GM21526 (cell line): ENCODE measurements around the gene FAM13A.
"Not testable (repeated sequence)": the region's sequence is repeated elsewhere in the genome, so short reads cannot be mapped to it uniquely, and the experiment has no call there.

Experiments used
- ATAC-seq: cut with Tn5 transposase; IDR thresholded peaks from one replicate; pipeline ENCODE4 v1.9.1; 2021; ENCODE audit warnings: moderate library complexity; ENCODE audit not compliant: unreplicated experiment, low FRiP score

Gene FAM13A

DNA sequence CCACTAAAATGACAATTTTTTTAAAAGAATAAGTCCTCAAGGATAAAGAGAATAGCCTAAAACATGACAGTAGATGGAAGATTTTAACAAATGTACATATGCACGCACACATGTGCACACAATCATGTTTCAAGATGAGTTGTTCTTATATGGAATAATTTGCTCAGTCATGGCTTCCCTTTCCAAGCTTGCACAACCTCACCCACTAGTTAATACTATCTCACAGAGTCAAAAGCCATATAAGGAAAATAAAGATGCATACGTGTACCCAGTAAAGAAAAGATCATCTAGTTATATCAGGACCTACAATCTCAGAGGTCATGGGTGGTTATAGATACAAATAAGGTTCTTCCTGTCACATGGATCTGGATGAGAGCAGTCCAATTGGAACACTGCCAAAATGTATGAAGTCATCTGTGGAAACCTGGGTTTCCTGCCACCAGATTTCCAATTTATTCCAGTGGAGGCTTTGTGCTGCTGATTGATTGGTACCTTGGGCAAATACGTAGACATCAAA lies 56.1 kb downstream of the FAM13A start:
- no peak for ATAC-seq

GRCh38 chr4:89000382-89000781 lies 56.6 kb downstream of the FAM13A start:
- no peak for ATAC-seq

DNA sequence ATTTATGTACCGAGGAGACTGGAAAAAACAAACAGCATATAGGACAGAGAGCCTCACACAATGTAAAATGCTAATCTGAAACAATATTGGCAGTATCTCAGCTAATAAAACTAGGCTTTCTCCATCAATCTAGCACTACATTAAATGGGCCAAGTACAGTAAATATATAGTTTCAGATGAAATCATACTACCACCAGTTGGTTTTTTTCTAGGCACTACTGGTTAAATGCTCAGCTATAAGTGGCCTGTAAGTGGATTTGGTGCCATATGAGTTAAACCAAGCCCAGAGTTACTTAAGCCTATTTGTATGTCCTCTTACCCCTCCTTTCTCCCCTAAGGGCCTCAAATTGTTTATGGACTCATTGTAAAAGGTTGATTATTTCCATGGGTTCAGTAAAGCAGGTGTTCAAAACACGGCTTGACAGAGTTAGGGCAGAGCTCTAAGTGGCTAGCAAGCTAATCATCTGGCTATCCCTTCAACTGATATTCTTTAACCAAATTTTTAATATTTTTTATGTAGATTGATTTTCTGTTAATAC lies 57.5 kb downstream of the FAM13A start:
- ATAC-seq: no peak

DNA sequence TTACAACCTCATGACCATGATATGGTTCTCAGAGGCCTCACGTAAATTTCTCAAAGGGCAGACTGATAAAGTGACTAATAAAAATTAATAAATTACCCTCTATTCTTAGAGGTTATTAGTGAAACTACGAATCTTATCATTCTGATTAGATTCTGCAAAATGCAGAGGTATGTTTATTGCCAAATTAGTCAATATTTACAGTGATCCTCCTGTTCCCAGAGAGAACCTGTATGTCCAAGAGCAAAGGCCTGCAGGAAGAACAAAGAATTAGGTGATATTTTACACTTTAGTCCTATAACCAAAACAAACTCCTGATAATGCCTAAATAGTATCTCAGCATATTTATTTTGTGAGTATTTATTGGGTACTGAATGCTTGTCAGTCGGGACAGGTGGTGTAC lies 58.1 kb downstream of the FAM13A start:
- no peak for ATAC-seq

GRCh38 chr4:88998001-88998400 lies 59.0 kb downstream of the FAM13A start:
- no peak for ATAC-seq

- no peak for ATAC-seq
Observed at GRCh38 chr4:88995874-88996273, 61.1 kb downstream of the FAM13A start.

- ATAC-seq: not testable (repeated sequence)
Observed at GRCh38 chr4:88995257-88995656, 61.7 kb downstream of the FAM13A start.

DNA sequence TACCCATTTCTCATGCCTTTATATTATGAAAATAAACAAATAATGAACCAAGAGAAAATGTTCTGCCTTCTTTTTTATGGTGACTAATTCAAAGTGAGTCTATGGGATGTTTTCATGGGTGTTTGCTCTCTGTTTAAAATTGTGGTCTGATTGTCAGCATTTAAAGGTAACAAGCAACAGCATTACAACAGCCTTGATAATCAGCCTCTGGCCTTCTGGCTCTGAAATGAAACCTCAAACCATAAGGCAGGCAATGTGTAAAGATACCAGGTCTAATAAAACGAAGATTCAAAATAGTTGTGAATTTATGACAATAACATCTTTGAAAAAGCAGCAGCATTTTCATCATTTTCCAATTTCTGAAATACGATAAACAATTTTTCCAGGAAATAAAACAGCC lies 63.7 kb downstream of the FAM13A start:
- ATAC-seq: no peak

GRCh38 chr4:88991746-88992145 lies 65.2 kb downstream of the FAM13A start:
- ATAC-seq: no peak

DNA sequence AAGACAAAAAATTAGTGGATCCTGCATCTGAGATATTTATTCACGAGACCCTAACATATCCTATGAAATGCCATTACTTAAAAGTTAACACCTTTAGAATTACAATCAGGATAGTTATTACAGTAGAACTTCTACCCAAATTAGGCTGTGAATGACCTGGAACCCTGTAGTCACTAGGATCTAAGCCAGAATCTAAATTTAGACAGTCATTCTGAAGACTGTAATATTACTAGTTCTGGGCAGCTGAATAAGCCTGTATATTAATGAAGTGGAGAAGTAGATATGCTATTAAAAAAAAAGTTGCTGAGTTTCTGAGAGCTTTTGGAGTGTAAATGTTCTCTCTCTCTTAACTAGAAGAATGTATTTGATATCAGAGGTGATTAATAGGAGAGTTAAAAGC lies 67.0 kb downstream of the FAM13A start:
- no peak for ATAC-seq

DNA sequence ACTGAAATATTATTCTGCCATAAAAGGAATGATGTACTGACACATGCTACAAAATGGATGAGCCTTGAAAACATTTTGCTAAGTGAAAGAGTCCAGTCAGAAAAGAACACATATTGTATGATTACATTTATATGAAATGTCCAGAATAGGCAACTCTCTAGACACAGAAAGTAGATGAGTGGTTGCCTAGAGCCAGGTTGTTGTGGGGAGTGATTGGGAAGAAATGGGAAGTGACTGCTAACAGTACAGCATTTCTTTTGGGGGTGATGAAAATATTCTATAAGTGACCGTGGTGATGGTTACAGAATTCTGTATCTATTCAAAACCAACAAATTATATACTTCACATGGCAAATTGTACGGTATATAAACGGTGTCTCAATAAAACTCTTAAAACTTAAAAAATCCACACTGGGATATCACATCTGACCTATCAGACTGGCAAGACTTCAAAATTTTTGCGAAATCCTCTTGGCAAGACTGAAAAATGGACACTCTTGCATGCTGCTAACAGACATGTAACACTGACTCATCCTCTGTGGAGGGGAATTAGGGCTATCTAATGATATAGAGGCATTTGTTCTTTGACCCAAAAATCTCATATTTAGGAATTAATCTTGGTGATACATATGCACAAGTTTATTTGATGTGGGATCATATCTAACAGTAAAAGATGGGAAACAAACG lies 71.8 kb downstream of the FAM13A start:
- no peak for ATAC-seq

GRCh38 chr4:88982757-88983156 lies 74.2 kb downstream of the FAM13A start:
- no peak for ATAC-seq

DNA sequence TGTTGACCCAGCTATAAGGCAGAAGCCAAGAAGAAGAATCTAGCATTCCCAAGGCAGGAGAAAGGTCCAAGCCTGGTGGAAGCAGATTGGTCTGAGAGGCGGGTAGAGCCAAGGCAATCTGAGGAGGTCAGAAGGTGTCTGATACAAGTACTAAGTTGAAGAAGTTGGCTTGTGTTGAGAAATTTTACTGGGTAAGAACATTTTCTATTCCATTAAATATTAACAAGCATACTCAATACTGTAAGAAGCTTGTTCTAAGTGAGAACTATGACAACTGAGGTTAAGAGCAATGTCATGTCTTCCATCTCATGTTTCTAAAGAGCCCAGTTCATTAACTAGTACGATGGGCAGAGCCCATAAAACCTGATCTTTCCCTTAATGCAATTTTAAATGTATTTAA lies 75.0 kb downstream of the FAM13A start:
- ATAC-seq: no peak

GRCh38 chr4:88981556-88981955 lies 75.4 kb downstream of the FAM13A start:
- no peak for ATAC-seq

- no peak for ATAC-seq
Observed at GRCh38 chr4:88979276-88979675, 77.7 kb downstream of the FAM13A start.

- ATAC-seq: no peak
Observed at GRCh38 chr4:88976775-88977035, 80.3 kb downstream of the FAM13A start.

GRCh38 chr4:88975958-88976774 lies 80.8 kb downstream of the FAM13A start:
- no peak for ATAC-seq

DNA sequence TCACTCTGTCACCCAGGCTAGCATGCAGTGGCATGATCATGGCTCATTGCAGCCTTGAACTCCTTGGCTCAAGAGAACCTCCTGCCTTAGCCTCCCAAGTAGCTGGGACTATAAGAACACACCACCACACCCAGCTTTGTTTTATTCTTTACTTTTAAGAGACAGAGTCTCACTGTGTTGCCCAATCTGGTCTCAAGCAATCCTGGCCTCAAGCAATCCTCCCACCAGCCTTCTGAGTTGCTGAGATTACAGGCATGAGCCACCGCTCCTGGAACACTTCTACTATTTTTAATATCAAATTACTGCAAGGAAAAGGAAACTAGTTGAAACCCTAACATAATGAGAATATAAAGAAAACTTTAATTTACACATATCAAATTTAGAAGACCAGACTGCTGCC lies 85.4 kb downstream of the FAM13A start:
- no peak for ATAC-seq

DNA sequence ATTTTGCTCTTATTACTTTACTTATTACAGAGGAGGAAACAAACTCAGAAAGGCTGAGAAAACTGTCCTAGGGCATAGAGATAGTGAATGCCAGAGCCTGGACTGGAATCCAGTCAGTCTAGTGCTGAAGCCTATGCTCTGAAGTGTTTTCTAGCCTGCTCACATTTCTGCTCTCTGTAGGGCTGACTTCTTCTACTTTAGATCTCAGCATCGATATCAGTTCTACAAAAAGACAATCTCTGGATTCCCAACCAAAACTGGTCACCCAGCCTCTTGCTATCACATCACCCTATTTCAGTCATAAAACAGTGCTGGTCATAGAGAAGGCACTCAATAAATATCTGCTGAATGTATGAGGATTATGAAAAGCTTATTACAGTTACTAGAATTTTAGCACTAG lies 87.2 kb downstream of the FAM13A start:
- no peak for ATAC-seq

- ATAC-seq: no peak
Observed at GRCh38 chr4:88969271-88969670, 87.7 kb downstream of the FAM13A start.

GRCh38 chr4:88967883-88968331 lies 89.1 kb downstream of the FAM13A start:
- no peak for ATAC-seq

DNA sequence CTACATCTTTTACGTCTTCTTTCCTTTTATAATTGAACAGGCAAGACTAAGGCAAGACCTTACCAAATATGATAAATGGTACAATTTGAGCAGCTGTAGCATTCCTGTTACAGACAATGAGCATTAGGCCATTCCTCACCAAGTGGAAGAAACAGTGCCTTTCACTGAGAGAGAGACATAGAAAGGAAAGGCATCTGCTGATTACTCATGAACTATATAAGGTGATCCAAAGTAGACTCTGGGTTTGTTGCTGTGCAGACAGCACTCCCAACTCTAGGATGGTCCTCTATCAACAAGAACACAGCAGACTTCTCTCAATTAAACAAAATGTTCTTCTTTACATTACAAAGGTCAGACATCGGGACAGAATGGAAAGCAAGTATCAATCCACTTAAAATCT lies 91.9 kb downstream of the FAM13A start:
- ATAC-seq: no peak
